NB4 (cell line): ENCODE results near the gene ARF3.

Experiments used
- POLR2A ChIP-seq: IDR thresholded peaks from 2 replicates; pipeline ENCODE4 v1.6.1; 2011; ENCODE audit warnings: mild to moderate bottlenecking; ENCODE audit not compliant: insufficient read length; ENCODE audit errors: extremely low read depth
- TF ChIP-seq, protein P1 (sequence below): IDR thresholded peaks from one replicate; pipeline ENCODE4 v1.5.1; 2012; ENCODE audit warnings: low read depth, low read length
- TF ChIP-seq, protein P2 (sequence below): IDR thresholded peaks from 2 replicates; pipeline ENCODE4 v1.6.1; 2011; ENCODE audit warnings: low read depth, low read length

DNA sequence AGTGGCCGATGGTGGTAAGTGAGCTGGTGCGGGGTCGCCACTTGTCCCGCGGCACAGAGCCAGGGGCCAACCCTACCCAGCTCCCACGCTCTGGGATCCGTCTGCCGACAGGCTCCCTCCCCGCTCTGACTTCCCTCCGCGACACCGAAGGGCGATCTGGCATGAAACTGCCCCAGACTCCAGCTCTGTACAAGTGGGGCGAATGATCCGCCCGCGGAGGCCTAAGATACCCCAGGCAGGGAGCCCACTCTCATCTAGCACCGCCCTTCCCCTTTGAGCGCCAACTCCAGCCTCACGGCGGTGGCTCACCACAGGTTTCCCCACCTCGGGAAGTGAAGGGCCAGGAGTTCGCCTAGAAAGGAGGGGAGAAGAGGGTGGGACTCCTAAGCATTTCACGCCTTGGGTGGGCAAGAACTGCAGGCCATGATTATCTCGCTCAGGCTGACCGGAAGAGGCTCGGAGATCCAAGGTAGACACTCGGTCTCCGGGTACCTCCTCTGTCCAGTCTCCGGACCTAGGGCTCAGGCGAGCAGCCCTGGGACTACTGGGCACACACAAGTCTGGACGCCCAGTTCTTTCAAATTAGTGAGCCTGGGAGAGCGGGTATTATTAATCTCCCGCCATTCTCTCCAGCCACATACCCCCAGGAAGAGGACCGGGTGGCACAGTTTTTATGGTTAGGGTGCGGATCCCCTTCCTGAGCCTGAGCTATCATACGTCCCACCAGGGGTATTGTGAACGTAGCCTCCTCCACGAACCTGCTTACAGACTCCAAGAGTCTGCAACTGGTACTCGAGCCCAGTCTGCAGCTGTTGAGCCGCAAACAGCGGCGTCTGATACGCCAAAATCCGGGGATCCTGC lies 21.7 kb upstream of the ARF3 start:
- TF ChIP-seq, protein P1, sequence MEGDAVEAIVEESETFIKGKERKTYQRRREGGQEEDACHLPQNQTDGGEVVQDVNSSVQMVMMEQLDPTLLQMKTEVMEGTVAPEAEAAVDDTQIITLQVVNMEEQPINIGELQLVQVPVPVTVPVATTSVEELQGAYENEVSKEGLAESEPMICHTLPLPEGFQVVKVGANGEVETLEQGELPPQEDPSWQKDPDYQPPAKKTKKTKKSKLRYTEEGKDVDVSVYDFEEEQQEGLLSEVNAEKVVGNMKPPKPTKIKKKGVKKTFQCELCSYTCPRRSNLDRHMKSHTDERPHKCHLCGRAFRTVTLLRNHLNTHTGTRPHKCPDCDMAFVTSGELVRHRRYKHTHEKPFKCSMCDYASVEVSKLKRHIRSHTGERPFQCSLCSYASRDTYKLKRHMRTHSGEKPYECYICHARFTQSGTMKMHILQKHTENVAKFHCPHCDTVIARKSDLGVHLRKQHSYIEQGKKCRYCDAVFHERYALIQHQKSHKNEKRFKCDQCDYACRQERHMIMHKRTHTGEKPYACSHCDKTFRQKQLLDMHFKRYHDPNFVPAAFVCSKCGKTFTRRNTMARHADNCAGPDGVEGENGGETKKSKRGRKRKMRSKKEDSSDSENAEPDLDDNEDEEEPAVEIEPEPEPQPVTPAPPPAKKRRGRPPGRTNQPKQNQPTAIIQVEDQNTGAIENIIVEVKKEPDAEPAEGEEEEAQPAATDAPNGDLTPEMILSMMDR, result no peak
- TF ChIP-seq, protein P2, sequence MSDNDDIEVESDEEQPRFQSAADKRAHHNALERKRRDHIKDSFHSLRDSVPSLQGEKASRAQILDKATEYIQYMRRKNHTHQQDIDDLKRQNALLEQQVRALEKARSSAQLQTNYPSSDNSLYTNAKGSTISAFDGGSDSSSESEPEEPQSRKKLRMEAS, result no peak
- TF ChIP-seq POLR2A, result no peak
